Calu3 (cell line): Measurements from ENCODE around the gene ZNF683. TPM values are rescaled to one million over a fixed set of nuclear protein-coding genes. Genes with fewer than 3 reads are reported as not detected.

ENCODE experiments used
- BruUV-seq: library from RNA; stranded (reverse); fragments of 400-500 nt; replicated peaks from 2 replicates; lab custom pipeline; 2021; lab: Mats Ljungman, UMichigan
- CTCF ChIA-PET: fragments of 300-600 bp; sonication (Branson Sonifier 250); formaldehyde crosslinking; loops from one replicate; lab custom pipeline; 2022; ENCODE audit warnings: antibody characterized with exemption; lab: Charles Lee
- DNase-seq: peaks from one replicate; pipeline ENCODE4 v3.0.0; 2022
- H3K27ac Mint-ChIP-seq: one replicate; pipeline ENCODE4 v1.8.0; 2022; ENCODE audit warnings: mixed read lengths; ENCODE audit not compliant: unreplicated experiment
- H3K27me3 Mint-ChIP-seq: one replicate; pipeline ENCODE4 v1.8.0; 2022; ENCODE audit warnings: mixed read lengths; ENCODE audit not compliant: unreplicated experiment
- H3K36me3 Mint-ChIP-seq: one replicate; pipeline ENCODE4 v1.8.0; 2022; ENCODE audit warnings: mild to moderate bottlenecking, moderate library complexity, mixed read lengths; ENCODE audit not compliant: insufficient read depth, unreplicated experiment
- H3K4me1 Mint-ChIP-seq: one replicate; pipeline ENCODE4 v1.8.0; 2022; ENCODE audit warnings: mild to moderate bottlenecking, low read depth, mixed read lengths; ENCODE audit not compliant: unreplicated experiment
- H3K4me3 Mint-ChIP-seq: one replicate; pipeline ENCODE4 v1.8.0; 2022; ENCODE audit warnings: mild to moderate bottlenecking, low read depth, moderate library complexity, mixed read lengths; ENCODE audit not compliant: unreplicated experiment
- H3K9me3 Mint-ChIP-seq: one replicate; pipeline ENCODE4 v1.8.0; 2022; ENCODE audit warnings: low read depth, mixed read lengths; ENCODE audit not compliant: unreplicated experiment
- intact Hi-C: fragments of 100-400 bp; cut with micrococcal nuclease; formaldehyde crosslinking; loops from one replicate; pipeline ENCODE4 v1.10.0; 2022; ENCODE audit not compliant: unreplicated experiment
- total RNA-seq: library from RNA; stranded (reverse); gene quantifications from 2 replicates; pipeline ENCODE4 v1.2.3, GENCODE V29; 2022
- TF ChIP-seq, protein P1 (sequence below): fragments of 200-600 bp; IDR thresholded peaks from one replicate; pipeline ENCODE4 v1.8.0; 2022; ENCODE audit warnings: antibody characterized with exemption; ENCODE audit not compliant: unreplicated experiment

The ZNF683 gene
- total RNA-seq, 1 experiment from 2014 or later: not detected

DNA sequence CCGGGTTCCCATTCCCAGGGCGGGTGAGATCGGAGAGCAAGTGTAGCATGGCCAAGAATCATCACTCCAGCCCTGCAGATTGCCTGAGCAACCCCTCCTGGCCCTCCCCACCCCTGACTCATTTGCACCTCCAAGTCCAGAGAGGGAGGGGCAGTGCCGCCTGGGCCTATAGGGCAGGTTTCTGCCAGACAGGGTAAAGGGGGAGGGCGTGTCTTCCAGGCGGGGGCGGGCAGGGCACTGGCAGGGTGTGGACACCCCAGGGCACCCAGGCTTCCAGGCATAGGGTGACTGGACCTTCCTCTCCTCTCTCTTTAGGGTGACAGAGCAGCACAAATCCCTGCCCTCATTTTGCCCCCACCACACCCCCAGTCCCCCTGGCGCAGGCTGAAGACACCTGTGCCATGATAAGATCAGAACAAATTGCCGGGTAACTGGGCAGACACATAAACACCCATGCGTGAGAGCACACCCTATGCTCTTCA lies 15.4 kb downstream of the ZNF683 start:
- no peaks in the 10 kb centered on the region for H3K27me3 Mint-ChIP-seq
- intact Hi-C loops: no loop called here

DNA sequence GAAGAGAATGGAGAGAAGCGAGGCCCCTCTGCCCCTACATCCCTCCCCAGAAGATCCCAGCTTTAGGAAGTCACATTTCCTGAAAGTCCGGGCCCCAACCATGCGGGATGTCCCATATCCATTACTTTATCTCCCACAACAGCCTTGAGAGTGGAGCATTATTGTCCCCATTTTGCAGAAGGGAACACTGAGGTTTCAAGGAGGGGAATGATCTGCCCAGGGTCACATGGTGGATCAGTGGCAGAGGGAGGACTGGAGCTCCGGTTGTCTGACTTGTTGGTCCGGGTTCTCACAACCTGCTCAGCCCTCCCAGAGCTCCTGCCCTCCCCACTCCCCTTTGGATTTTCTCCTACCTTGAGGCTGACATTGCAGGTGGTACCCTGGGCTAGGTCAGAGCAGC lies 16.4 kb downstream of the ZNF683 start:
- TF ChIP-seq, protein P1, sequence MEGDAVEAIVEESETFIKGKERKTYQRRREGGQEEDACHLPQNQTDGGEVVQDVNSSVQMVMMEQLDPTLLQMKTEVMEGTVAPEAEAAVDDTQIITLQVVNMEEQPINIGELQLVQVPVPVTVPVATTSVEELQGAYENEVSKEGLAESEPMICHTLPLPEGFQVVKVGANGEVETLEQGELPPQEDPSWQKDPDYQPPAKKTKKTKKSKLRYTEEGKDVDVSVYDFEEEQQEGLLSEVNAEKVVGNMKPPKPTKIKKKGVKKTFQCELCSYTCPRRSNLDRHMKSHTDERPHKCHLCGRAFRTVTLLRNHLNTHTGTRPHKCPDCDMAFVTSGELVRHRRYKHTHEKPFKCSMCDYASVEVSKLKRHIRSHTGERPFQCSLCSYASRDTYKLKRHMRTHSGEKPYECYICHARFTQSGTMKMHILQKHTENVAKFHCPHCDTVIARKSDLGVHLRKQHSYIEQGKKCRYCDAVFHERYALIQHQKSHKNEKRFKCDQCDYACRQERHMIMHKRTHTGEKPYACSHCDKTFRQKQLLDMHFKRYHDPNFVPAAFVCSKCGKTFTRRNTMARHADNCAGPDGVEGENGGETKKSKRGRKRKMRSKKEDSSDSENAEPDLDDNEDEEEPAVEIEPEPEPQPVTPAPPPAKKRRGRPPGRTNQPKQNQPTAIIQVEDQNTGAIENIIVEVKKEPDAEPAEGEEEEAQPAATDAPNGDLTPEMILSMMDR: no peak
- H3K4me3 Mint-ChIP-seq: no peak overlapping the region
- intact Hi-C loops: no loop called here
- H3K4me1 Mint-ChIP-seq: peaks cover 63% of the 10 kb centered on the region
- H3K9me3 Mint-ChIP-seq: no peaks in the 10 kb centered on the region
- no peak for DNase-seq
- CTCF ChIA-PET: no interaction called here
- H3K27me3 Mint-ChIP-seq: no peaks in the 10 kb centered on the region
- H3K36me3 Mint-ChIP-seq: peaks cover 39% of the 10 kb centered on the region
- H3K27ac Mint-ChIP-seq: no peak overlapping the region
- BruUV-seq: no TSS peak

More for the DNA sequence above, 15.4 kb downstream of the ZNF683 start:
- CTCF ChIA-PET: interaction anchor here (0.6 kb wide), 1 partner anchor 30 kb away, joined by 3 read pairs; no protein-coding TSS in a partner anchor
- peak overlapping the region; percentile 74 for H3K27ac Mint-ChIP-seq
- no TSS peak for BruUV-seq
- H3K36me3 Mint-ChIP-seq: peaks cover 28% of the 10 kb centered on the region
- peaks cover 52% of the 10 kb centered on the region for H3K4me1 Mint-ChIP-seq
- TF ChIP-seq, protein P1: no peak
- DNase-seq: peak; percentile 73
- H3K4me3 Mint-ChIP-seq: no peak overlapping the region
- no peaks in the 10 kb centered on the region for H3K9me3 Mint-ChIP-seq

DNA sequence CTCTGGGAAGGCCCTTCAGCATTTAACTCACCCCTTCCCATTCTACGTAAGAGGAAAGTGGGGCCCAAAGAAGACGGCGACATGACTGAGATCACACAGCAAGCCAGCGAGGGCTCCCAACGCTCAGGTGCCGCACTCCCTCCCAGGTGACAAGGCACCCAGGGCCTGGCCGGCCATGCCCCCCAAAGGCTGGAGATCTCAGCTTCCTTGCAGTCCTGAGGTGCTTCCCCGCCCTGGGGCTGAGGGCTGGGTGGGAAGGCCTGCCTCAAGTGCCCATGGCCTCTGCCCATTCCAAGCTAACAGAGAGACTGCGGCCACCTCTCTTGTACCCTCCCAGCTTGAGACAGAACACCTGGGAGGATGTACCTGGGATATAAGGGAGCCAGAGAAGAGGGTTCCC lies 17.6 kb downstream of the ZNF683 start:
- TF ChIP-seq, protein P1: no peak
- Mint-ChIP-seq H3K4me1 (peaks cover 65% of the 10 kb centered on the region), H3K27me3 (no peaks in the 10 kb centered on the region), H3K36me3 (peaks cover 38% of the 10 kb centered on the region), H3K27ac (no peak overlapping the region), H3K9me3 (no peaks in the 10 kb centered on the region), H3K4me3 (no peak overlapping the region)
- BruUV-seq: no TSS peak
- no peak for DNase-seq
- intact Hi-C loops: no loop called here
- CTCF ChIA-PET: interaction anchor here (0.5 kb wide), 1 partner anchor 186 kb away, joined by 3 read pairs; no protein-coding TSS in a partner anchor

DNA sequence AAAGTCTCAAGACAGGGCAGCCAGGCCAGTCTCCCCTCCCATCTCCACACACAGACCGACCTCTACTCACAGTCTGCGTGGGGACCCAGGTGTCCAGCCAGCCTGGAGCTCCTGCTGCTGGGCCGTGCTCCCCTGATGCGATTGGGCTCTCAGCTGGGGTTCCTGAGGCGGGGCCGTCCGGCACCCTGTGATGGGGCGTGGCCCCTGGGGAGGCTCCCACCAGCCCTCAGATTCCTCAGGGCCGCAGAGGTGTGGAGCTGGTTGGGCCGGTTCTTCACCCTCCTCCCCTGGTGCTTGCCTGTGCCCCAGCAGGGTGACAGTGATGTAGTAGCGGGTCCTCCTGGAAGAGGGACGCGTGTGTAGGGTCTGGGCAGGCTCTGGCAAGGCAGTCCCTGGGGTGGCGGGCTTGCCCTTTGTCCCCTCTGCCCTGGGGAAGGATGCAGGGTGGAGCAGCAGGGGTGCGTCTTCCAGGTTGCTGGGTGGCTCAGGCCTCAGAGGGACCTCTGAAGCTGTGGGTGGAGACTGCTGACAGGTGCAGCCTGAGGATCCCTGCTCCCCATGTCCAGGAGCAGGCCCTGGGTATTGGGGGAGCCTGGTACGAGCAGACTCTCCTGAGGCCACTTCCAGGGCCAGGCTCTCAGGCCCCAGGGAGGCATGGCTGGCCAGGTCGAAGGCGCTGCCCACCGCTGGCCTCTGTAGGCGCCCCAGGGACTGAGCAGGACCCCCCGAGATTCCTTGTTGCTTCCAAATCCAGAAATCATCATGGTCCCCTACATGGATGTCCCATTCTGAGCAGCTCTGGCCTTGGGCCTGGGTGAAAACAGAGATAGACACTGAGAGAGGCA lies 18.4 kb downstream of the ZNF683 start, which contains the start of gene CRYBG2:
Gene CRYBG2 (minus strand): TSS at position 155 of the 845 bp plus-strand sequence. CDS start 7,473 bp downstream, outside the sequence.
- Mint-ChIP-seq H3K4me3 (peak within 1 kb of the TSS; percentile 57), H3K27me3 (no peaks in the 10 kb centered on the region), H3K4me1 (peaks cover 57% of the 10 kb centered on the region), H3K36me3 (peaks cover 34% of the 10 kb centered on the region), H3K27ac (peak within 1 kb of the TSS; percentile 91), H3K9me3 (no peaks in the 10 kb centered on the region)
- peak; percentile 90 for DNase-seq
- CTCF ChIA-PET: interaction anchor here (0.6 kb wide), 1 partner anchor 182 kb away, joined by 3 read pairs; the partner anchor contains the start of gene ZNF593OS
- intact Hi-C loops: no loop called here
- TF ChIP-seq, protein P1: no peak
- no TSS peak for BruUV-seq
